ENCODE results near the gene BEGAIN.
"Not testable (repeated sequence)": the region's sequence is repeated elsewhere in the genome, so short reads cannot be mapped to it uniquely, and the experiment has no call there.

BEGAIN gene

GRCh38 chr14:100532154-100532861 is 54.9 kb downstream of the BEGAIN start:
- intact Hi-C loops (cut with DNase I), result no loop called here
- DNase-seq, result peak in 5 of 10 donors; percentile 3 to 69 (median 39)

GRCh38 chr14:100531152-100532121 is 55.8 kb downstream of the BEGAIN start:
- intact Hi-C loops (cut with DNase I), result no loop called here
- DNase-seq, result peak in 7 of 10 donors; percentile 3 to 69 (median 7)

- intact Hi-C loops (cut with DNase I), result no loop called here
- peak in 7 of 10 donors; percentile 1 to 76 (median 16) for DNase-seq
Observed at GRCh38 chr14:100530270-100531072, 56.7 kb downstream of the BEGAIN start.

- intact Hi-C loops (cut with DNase I), result no loop called here
- DNase-seq, result peak in 7 of 10 donors; percentile 4 to 78 (median 11)
Observed at GRCh38 chr14:100529561-100530031, 57.6 kb downstream of the BEGAIN start.

- peak in 4 of 10 donors; percentile 2 to 53 (median 12) for DNase-seq
- intact Hi-C loops (cut with DNase I), result no loop called here
Observed at GRCh38 chr14:100528962-100529560, 58.2 kb downstream of the BEGAIN start.

- peak in 2 of 10 donors; percentile 7 to 15 for DNase-seq
- intact Hi-C loops (cut with DNase I), result no loop called here
Observed at GRCh38 chr14:100526632-100527031, 60.6 kb downstream of the BEGAIN start.

GRCh38 chr14:100526057-100526456 is 61.2 kb downstream of the BEGAIN start:
- intact Hi-C loops (cut with DNase I), result no loop called here

GRCh38 chr14:100525615-100526014 is 61.6 kb downstream of the BEGAIN start:
- DNase-seq, result peak in 3 of 10 donors; percentile 0 to 22 (median 5)
- intact Hi-C loops (cut with DNase I), result loop anchor here (1.0 kb wide), 1 partner anchor 120 kb away; no protein-coding TSS in a partner anchor

More at GRCh38 chr14:100526057-100526456, 61.2 kb downstream of the BEGAIN start:
- DNase-seq, result peak in 2 of 10 donors; percentile 2 to 3

GRCh38 chr14:100524933-100525243 is 62.3 kb downstream of the BEGAIN start:
- DNase-seq, result peak in 6 of 10 donors; percentile 1 to 90 (median 22)
- intact Hi-C loops (cut with DNase I), result loop anchor here (1.0 kb wide), 1 partner anchor 120 kb away; no protein-coding TSS in a partner anchor

GRCh38 chr14:100524233-100524932 is 62.8 kb downstream of the BEGAIN start:
- peak in 2 of 10 donors; percentile 0 for DNase-seq
- intact Hi-C loops (cut with DNase I), result no loop called here

- DNase-seq, result no peak
- intact Hi-C loops (cut with DNase I), result no loop called here
Observed at GRCh38 chr14:100523843-100524169, 63.4 kb downstream of the BEGAIN start.

- intact Hi-C loops (cut with DNase I), result no loop called here
- peak in 3 of 10 donors; percentile 1 to 3 (median 3) for DNase-seq
Observed at GRCh38 chr14:100523131-100523842, 63.9 kb downstream of the BEGAIN start.

GRCh38 chr14:100522616-100523099 is 64.6 kb downstream of the BEGAIN start:
- DNase-seq, result peak in 3 of 10 donors; percentile 4 to 66 (median 4)
- intact Hi-C loops (cut with DNase I), result no loop called here

GRCh38 chr14:100506053-100506452 is 81.2 kb downstream of the BEGAIN start:
- intact Hi-C loops (cut with DNase I), result not testable (repeated sequence)

GRCh38 chr14:100504372-100505078 is 82.7 kb downstream of the BEGAIN start:
- intact Hi-C loops (cut with DNase I), result no loop called here
- no peak for DNase-seq

More at GRCh38 chr14:100506053-100506452, 81.2 kb downstream of the BEGAIN start:
- DNase-seq, result not testable (repeated sequence)

GRCh38 chr14:100503251-100503650 is 84.0 kb downstream of the BEGAIN start:
- intact Hi-C loops (cut with DNase I), result no loop called here
- DNase-seq, result no peak

GRCh38 chr14:100502622-100503220 is 84.5 kb downstream of the BEGAIN start:
- DNase-seq, result peak in 1 of 10 donors; percentile 52
- intact Hi-C loops (cut with DNase I), result no loop called here
